ENCODE measurements around the gene GLA. TPM values are rescaled to one million over a fixed set of nuclear protein-coding genes. Genes with fewer than 3 reads are reported as not detected.

Gene GLA
- total RNA-seq, 1 donor from 2014 or later = 36.7 TPM

- Mint-ChIP-seq H3K36me3 (ENCODE audit: insufficient read depth) (peaks cover 8% of the 10 kb centered on the region), H3K9me3 (ENCODE audit: low read depth) (peaks cover 16% of the 10 kb centered on the region), H3K4me1 (ENCODE audit: low read depth) (peaks cover 15% of the 10 kb centered on the region), H3K4me3 (ENCODE audit: low read depth) (peak overlapping the region; percentile 60), H3K27ac (peak overlapping the region; percentile 22), H3K27me3 (no peaks in the 10 kb centered on the region)
- DNase-seq (ENCODE audit: low spot score, unreplicated experiment) = no peak
- TF ChIP-seq CTCF (IDR thresholded peaks at IDR 0.05; ENCODE audit: unreplicated experiment) = no peak
These were observed 2.7 kb upstream of the GLA start for GRCh38 chrX:101410461-101410860.

- Mint-ChIP-seq H3K9me3 (ENCODE audit: low read depth) (peaks cover 14% of the 10 kb centered on the region), H3K27ac (peak overlapping the region; percentile 93), H3K4me1 (ENCODE audit: low read depth) (peaks cover 13% of the 10 kb centered on the region), H3K27me3 (no peaks in the 10 kb centered on the region), H3K4me3 (ENCODE audit: low read depth) (peak overlapping the region; percentile 88), H3K36me3 (ENCODE audit: insufficient read depth) (peaks cover 10% of the 10 kb centered on the region)
- no peak for DNase-seq (ENCODE audit: low spot score, unreplicated experiment)
- TF ChIP-seq CTCF (IDR thresholded peaks at IDR 0.05; ENCODE audit: unreplicated experiment) = no peak
These were observed 1.3 kb upstream of the GLA start for GRCh38 chrX:101409043-101409442.

GRCh38 chrX:101408532-101408841, 762 bp upstream of the GLA start:
- peaks cover 12% of the 10 kb centered on the region for H3K36me3 Mint-ChIP-seq (ENCODE audit: insufficient read depth)
- no peak for DNase-seq (ENCODE audit: low spot score, unreplicated experiment)
- no peak for TF ChIP-seq CTCF (IDR thresholded peaks at IDR 0.05; ENCODE audit: unreplicated experiment)
- no peaks in the 10 kb centered on the region for H3K27me3 Mint-ChIP-seq
- H3K4me3 Mint-ChIP-seq (ENCODE audit: low read depth) = peak overlapping the region; percentile 88
- peaks cover 16% of the 10 kb centered on the region for H3K9me3 Mint-ChIP-seq (ENCODE audit: low read depth)
- peaks cover 13% of the 10 kb centered on the region for H3K4me1 Mint-ChIP-seq (ENCODE audit: low read depth)
- peak overlapping the region; percentile 99 for H3K27ac Mint-ChIP-seq

GRCh38 chrX:101407167-101407747, 468 bp downstream of the GLA start:
- no peaks in the 10 kb centered on the region for H3K27me3 Mint-ChIP-seq
- H3K36me3 Mint-ChIP-seq (ENCODE audit: insufficient read depth) = peaks cover 8% of the 10 kb centered on the region
- peak overlapping the region; percentile 88 for H3K4me3 Mint-ChIP-seq (ENCODE audit: low read depth)
- no peak for TF ChIP-seq CTCF (IDR thresholded peaks at IDR 0.05; ENCODE audit: unreplicated experiment)
- peaks cover 8% of the 10 kb centered on the region for H3K9me3 Mint-ChIP-seq (ENCODE audit: low read depth)
- H3K27ac Mint-ChIP-seq = peak overlapping the region; percentile 99
- peaks cover 13% of the 10 kb centered on the region for H3K4me1 Mint-ChIP-seq (ENCODE audit: low read depth)
- DNase-seq (ENCODE audit: low spot score, unreplicated experiment) = no peak

- no peak overlapping the region for H3K4me3 Mint-ChIP-seq (ENCODE audit: low read depth)
- peaks cover 13% of the 10 kb centered on the region for H3K36me3 Mint-ChIP-seq (ENCODE audit: insufficient read depth)
- no peak for TF ChIP-seq CTCF (IDR thresholded peaks at IDR 0.05; ENCODE audit: unreplicated experiment)
- H3K4me1 Mint-ChIP-seq (ENCODE audit: low read depth) = no peaks in the 10 kb centered on the region
- H3K27ac Mint-ChIP-seq = no peak overlapping the region
- no peak for DNase-seq (ENCODE audit: low spot score, unreplicated experiment)
- no peaks in the 10 kb centered on the region for H3K27me3 Mint-ChIP-seq
- peaks cover 12% of the 10 kb centered on the region for H3K9me3 Mint-ChIP-seq (ENCODE audit: low read depth)
These were observed 7.9 kb downstream of the GLA start for GRCh38 chrX:101399825-101400224.

Measured in progenitor cell of endocrine pancreas (in vitro differentiated cells).